Measurements from ENCODE around the gene NOTCH2.

NOTCH2 gene

DNA sequence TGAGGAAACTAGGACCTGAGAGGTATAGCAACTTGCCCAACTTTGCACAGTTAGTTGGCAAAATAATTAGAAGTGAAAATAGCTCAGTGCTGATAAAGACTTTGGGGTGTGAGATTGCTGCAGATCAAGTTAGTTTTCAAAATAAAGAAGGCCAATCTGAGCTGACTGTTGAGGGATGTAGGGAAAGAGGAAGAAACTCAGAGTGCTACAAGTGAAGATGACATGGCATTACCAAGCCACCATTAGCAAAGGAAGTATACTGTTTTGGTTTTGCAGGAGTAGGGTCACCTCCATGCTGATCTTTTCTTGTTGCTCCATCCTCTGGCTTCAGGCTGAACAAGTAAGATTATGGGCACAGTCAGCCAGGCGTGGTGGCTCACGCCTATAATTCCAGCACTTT lies 94.5 kb downstream of the NOTCH2 start:
- no peak overlapping the region for H3K27ac ChIP-seq (ENCODE audit: poor library complexity, severe bottlenecking)

DNA sequence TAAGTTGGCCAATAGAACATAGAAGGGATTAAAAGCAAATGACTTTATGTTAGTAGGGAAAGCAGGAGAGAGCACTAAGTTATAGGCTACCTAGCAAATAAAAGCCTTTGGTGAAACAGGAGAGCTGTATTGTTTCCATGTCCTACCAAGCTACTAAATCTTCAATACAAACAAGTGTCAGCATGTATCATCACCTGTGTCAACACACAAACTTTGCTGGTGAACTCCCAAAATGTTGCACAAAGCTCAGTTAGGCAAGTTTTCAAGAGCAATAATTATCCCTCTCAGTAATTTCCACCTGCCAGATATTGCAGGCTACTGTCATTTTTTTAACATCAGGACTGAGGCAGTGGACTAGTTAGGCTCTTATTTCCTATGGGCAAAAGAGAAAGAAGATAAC lies 95.4 kb downstream of the NOTCH2 start:
- no peak overlapping the region for H3K4me3 ChIP-seq (ENCODE audit: severe bottlenecking)
- no peak for DNase-seq (ENCODE audit: low spot score)
- ATAC-seq (ENCODE audit: low read depth) = peak; percentile 84
- no peak overlapping the region for H3K27ac ChIP-seq (ENCODE audit: poor library complexity, severe bottlenecking)
- H3K4me1 ChIP-seq (ENCODE audit: insufficient read depth, poor library complexity, severe bottlenecking) = peaks cover 8% of the 10 kb centered on the region
- no peaks in the 10 kb centered on the region for H3K27me3 ChIP-seq (ENCODE audit: insufficient read depth, poor library complexity, severe bottlenecking)
- no peaks in the 10 kb centered on the region for H3K9me3 ChIP-seq (ENCODE audit: severe bottlenecking)
- H3K36me3 ChIP-seq (ENCODE audit: low read depth) = peaks cover 4% of the 10 kb centered on the region; the same call in 1 of the 2 replicates
- TF ChIP-seq, protein P1, sequence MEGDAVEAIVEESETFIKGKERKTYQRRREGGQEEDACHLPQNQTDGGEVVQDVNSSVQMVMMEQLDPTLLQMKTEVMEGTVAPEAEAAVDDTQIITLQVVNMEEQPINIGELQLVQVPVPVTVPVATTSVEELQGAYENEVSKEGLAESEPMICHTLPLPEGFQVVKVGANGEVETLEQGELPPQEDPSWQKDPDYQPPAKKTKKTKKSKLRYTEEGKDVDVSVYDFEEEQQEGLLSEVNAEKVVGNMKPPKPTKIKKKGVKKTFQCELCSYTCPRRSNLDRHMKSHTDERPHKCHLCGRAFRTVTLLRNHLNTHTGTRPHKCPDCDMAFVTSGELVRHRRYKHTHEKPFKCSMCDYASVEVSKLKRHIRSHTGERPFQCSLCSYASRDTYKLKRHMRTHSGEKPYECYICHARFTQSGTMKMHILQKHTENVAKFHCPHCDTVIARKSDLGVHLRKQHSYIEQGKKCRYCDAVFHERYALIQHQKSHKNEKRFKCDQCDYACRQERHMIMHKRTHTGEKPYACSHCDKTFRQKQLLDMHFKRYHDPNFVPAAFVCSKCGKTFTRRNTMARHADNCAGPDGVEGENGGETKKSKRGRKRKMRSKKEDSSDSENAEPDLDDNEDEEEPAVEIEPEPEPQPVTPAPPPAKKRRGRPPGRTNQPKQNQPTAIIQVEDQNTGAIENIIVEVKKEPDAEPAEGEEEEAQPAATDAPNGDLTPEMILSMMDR (IDR thresholded peaks at IDR 0.05; ENCODE audit: poor library complexity, severe bottlenecking) = no peak

More for the DNA sequence above, 94.5 kb downstream of the NOTCH2 start:
- H3K4me3 ChIP-seq (ENCODE audit: severe bottlenecking) = no peak overlapping the region
- H3K9me3 ChIP-seq (ENCODE audit: severe bottlenecking) = no peaks in the 10 kb centered on the region
- ATAC-seq (ENCODE audit: low read depth) = no peak
- TF ChIP-seq, protein P1 (IDR thresholded peaks at IDR 0.05; ENCODE audit: poor library complexity, severe bottlenecking) = no peak
- peaks cover 8% of the 10 kb centered on the region for H3K4me1 ChIP-seq (ENCODE audit: insufficient read depth, poor library complexity, severe bottlenecking)
- no peaks in the 10 kb centered on the region; the same call in 1 of the 2 replicates for H3K36me3 ChIP-seq (ENCODE audit: low read depth)
- no peaks in the 10 kb centered on the region for H3K27me3 ChIP-seq (ENCODE audit: insufficient read depth, poor library complexity, severe bottlenecking)
- no peak for DNase-seq (ENCODE audit: low spot score)

DNA sequence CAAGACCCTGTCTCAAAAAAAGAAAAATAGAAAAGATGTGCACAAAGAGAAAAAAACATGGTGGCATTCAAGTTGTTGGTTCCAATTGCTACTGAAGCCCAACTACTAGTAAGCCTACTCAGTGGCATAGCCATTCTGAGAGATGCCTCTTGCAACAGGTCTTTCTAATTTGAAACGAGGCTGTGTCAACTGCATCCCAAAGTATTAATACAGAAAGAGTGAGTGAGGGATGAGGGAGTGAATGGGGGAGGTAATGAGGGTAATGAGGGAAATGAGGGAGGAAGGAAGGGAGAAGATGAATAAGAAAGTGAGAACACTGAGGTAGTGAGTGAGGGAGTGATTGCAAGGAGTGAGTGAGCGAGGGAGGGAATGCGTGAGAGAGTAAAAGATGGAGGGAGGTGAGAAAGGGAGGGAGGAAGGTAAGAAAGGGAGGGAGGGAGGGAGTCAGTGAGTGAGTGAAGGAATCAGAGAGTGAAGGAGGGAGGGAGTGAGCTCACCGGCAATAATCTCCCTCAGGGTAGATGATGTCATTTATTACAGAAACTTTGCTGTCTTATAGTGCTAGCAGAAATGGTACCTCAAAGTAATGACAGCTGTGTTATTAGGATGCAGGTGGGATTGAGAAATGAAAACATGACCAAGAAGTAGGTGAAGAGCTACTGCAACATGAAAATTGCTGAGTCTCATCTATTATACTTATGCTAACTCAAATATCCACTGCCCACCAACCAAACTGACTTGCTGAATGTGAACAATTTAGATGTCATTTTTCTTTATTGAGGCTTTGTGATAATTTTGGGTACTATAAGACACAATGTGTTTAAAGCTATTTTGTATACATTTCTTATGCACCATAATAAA lies 97.5 kb downstream of the NOTCH2 start:
- DNase-seq (ENCODE audit: low spot score) (no peak), ATAC-seq (ENCODE audit: low read depth) (no peak)
- Histone ChIP-seq H3K4me3 (ENCODE audit: severe bottlenecking) (no peak overlapping the region), H3K27me3 (ENCODE audit: insufficient read depth, poor library complexity, severe bottlenecking) (no peaks in the 10 kb centered on the region), H3K36me3 (ENCODE audit: low read depth) (peaks cover 23% of the 10 kb centered on the region), H3K9me3 (ENCODE audit: severe bottlenecking) (no peaks in the 10 kb centered on the region), H3K27ac (ENCODE audit: poor library complexity, severe bottlenecking) (no peak overlapping the region), H3K4me1 (ENCODE audit: insufficient read depth, poor library complexity, severe bottlenecking) (peaks cover 8% of the 10 kb centered on the region)
- TF ChIP-seq, protein P1 (IDR thresholded peaks at IDR 0.05; ENCODE audit: poor library complexity, severe bottlenecking) = no peak

DNA sequence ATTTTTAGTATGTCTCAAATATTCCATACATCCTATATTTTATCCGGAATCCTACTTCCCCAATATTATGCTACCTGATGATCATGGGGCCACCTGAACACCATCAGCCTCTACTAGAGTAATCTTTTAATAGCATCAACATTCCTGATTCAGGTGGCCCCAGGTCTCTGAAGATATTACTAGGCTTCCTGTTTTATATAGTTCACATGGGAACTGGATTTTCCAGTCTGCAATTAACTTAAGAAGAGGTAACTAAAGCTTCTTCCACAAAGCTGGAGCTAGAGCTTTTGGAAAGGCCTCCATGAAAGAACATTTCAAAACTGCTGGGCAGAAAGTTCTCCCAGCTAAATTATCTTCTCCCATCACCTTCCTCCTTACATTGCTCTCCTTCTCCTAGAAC lies 100.9 kb downstream of the NOTCH2 start:
- no peaks in the 10 kb centered on the region for H3K9me3 ChIP-seq (ENCODE audit: severe bottlenecking)
- TF ChIP-seq, protein P1 (IDR thresholded peaks at IDR 0.05; ENCODE audit: poor library complexity, severe bottlenecking) = no peak
- H3K27me3 ChIP-seq (ENCODE audit: insufficient read depth, poor library complexity, severe bottlenecking) = no peaks in the 10 kb centered on the region
- H3K36me3 ChIP-seq (ENCODE audit: low read depth) = peaks cover 46% of the 10 kb centered on the region
- DNase-seq (ENCODE audit: low spot score) = no peak
- H3K4me3 ChIP-seq (ENCODE audit: severe bottlenecking) = no peak overlapping the region
- H3K27ac ChIP-seq (ENCODE audit: poor library complexity, severe bottlenecking) = no peak overlapping the region
- H3K4me1 ChIP-seq (ENCODE audit: insufficient read depth, poor library complexity, severe bottlenecking) = peaks cover 1% of the 10 kb centered on the region
- ATAC-seq (ENCODE audit: low read depth) = no peak

DNA sequence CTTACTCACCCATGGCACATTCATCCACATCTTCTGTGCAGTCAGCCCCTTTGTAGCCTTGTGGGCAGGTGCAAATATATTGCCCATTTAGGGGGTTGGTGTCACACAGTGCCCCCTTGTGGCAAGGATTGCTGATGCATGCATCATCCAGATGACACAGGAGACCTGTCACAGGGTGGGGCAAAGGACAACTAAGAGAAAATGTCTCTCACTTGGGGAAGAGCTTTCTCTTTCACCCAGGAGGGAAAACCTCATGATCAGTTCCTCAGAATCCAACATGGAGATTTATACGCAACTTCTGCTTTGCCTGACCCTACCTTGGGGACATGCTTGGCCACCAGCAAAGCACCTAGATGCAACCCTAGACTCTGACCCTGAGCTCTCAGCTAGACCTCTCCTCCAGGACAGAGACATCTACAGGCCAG lies 101.4 kb downstream of the NOTCH2 start:
- TF ChIP-seq, protein P1 (IDR thresholded peaks at IDR 0.05; ENCODE audit: poor library complexity, severe bottlenecking) = peak; percentile 81
- no peaks in the 10 kb centered on the region for H3K27me3 ChIP-seq (ENCODE audit: insufficient read depth, poor library complexity, severe bottlenecking)
- ATAC-seq (ENCODE audit: low read depth) = peak; percentile 45; the same call in 1 of the 3 replicates
- no peaks in the 10 kb centered on the region for H3K4me1 ChIP-seq (ENCODE audit: insufficient read depth, poor library complexity, severe bottlenecking)
- peaks cover 46% of the 10 kb centered on the region for H3K36me3 ChIP-seq (ENCODE audit: low read depth)
- no peak overlapping the region for H3K27ac ChIP-seq (ENCODE audit: poor library complexity, severe bottlenecking)
- no peak overlapping the region for H3K4me3 ChIP-seq (ENCODE audit: severe bottlenecking)
- H3K9me3 ChIP-seq (ENCODE audit: severe bottlenecking) = no peaks in the 10 kb centered on the region
- no peak for DNase-seq (ENCODE audit: low spot score)
